Body of pancreas (tissue), 4 donors: ENCODE measurements around the gene ANKRD44.

ENCODE experiments used
- POLR2A ChIP-seq, 3 donors: fragments of 450-650 bp; IDR thresholded peaks; one replicate each; pipeline ENCODE4 v1.6.1; 2016; ENCODE audit warnings: antibody characterized with exemption in 3 of 3, mild to moderate bottlenecking in 2 of 3
- TF ChIP-seq, protein P1 (sequence below), 7 experiments: fragments of 450-650 bp in 4 of 7; fragments of 200-600 bp in 3 of 7; sonication (generic) in 3 of 7; IDR thresholded peaks; one replicate each; pipeline ENCODE4 v1.5.1; 2016 to 2019; ENCODE audit warnings: antibody characterized with exemption in 7 of 7

DNA sequence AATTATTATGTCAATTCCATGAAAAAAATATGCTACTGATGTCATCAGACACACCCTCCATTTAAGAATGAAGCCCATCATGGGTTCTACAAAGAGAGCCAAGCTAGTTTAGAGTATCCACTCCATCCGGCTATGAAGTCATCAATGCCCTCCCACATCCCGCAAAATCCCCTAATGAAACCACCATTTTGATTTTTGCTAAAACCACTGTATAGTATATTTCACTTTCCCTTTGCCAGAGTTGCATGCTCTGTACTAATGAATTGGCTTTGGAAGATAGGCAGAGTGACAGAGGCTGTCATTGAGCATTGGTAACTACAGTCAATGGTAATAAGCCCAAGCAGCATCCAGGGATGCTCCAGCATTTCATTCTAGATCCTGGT is 118.6 kb downstream of the ANKRD44 start:
- TF ChIP-seq, protein P1, sequence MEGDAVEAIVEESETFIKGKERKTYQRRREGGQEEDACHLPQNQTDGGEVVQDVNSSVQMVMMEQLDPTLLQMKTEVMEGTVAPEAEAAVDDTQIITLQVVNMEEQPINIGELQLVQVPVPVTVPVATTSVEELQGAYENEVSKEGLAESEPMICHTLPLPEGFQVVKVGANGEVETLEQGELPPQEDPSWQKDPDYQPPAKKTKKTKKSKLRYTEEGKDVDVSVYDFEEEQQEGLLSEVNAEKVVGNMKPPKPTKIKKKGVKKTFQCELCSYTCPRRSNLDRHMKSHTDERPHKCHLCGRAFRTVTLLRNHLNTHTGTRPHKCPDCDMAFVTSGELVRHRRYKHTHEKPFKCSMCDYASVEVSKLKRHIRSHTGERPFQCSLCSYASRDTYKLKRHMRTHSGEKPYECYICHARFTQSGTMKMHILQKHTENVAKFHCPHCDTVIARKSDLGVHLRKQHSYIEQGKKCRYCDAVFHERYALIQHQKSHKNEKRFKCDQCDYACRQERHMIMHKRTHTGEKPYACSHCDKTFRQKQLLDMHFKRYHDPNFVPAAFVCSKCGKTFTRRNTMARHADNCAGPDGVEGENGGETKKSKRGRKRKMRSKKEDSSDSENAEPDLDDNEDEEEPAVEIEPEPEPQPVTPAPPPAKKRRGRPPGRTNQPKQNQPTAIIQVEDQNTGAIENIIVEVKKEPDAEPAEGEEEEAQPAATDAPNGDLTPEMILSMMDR (IDR thresholded peaks at IDR 0.05), result no peak
- no peak for TF ChIP-seq POLR2A (IDR thresholded peaks at IDR 0.05)
